Measurements from ENCODE around the gene C1QL2. TPM values are rescaled to one million over a fixed set of nuclear protein-coding genes. Genes with fewer than 3 reads are reported as not detected.

The C1QL2 gene
- total RNA-seq, 2 experiments from 2014 or later, result not detected

- no peaks in the 10 kb centered on the region for H3K36me3 Mint-ChIP-seq (ENCODE audit: low read depth)
- ATAC-seq, result no peak
These were observed 44.2 kb upstream of the C1QL2 start for GRCh38 chr2:119202610-119203310.

DNA sequence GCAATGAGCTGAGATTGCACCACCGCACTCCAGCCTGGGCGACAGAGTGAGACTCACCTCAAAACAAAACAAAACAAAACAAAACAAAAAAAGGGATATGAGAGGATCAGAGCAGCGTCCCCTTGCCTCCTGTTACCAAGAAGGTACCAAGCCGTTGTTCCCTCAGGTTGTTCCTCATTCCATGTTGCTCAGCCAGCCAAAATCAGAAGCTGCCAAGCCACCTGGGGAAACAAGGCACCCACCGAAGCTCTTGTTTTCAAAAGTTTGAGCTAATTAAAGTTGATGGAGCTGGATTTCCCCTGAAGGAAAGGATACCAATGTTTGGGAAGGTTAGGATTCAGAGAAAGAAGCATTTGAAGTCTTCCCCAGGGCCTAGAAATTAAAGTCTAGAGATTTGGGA lies 43.3 kb upstream of the C1QL2 start:
- H3K9me3 Mint-ChIP-seq, result no peaks in the 10 kb centered on the region
- ATAC-seq (no peak), DNase-seq (no peak)
- H3K4me1 Mint-ChIP-seq (ENCODE audit: low read depth), result no peaks in the 10 kb centered on the region
- H3K27ac Mint-ChIP-seq, result no peak overlapping the region
- ChIA-PET POLR2A (no interaction called here), CTCF (no interaction called here)
- no peaks in the 10 kb centered on the region for H3K36me3 Mint-ChIP-seq (ENCODE audit: low read depth)
- no peak for TF ChIP-seq CTCF (IDR thresholded peaks at IDR 0.05)
- intact Hi-C loops (cut with micrococcal nuclease), result no loop called here
- peaks cover 2% of the 10 kb centered on the region for H3K27me3 Mint-ChIP-seq
- H3K4me3 Mint-ChIP-seq, result no peak overlapping the region

More at GRCh38 chr2:119202610-119203310, 44.2 kb upstream of the C1QL2 start:
- Mint-ChIP-seq H3K4me1 (ENCODE audit: low read depth) (no peaks in the 10 kb centered on the region), H3K27me3 (peaks cover 2% of the 10 kb centered on the region), H3K27ac (no peak overlapping the region), H3K4me3 (no peak overlapping the region), H3K9me3 (no peaks in the 10 kb centered on the region)
- no peak for DNase-seq
- intact Hi-C loops (cut with micrococcal nuclease), result no loop called here
- ChIA-PET POLR2A (no interaction called here), CTCF (no interaction called here)
- TF ChIP-seq CTCF (IDR thresholded peaks at IDR 0.05), result no peak

- Mint-ChIP-seq H3K4me1 (ENCODE audit: low read depth) (no peaks in the 10 kb centered on the region), H3K4me3 (no peak overlapping the region), H3K27me3 (peaks cover 9% of the 10 kb centered on the region), H3K36me3 (ENCODE audit: low read depth) (no peaks in the 10 kb centered on the region), H3K27ac (no peak overlapping the region), H3K9me3 (no peaks in the 10 kb centered on the region)
- ATAC-seq (no peak), DNase-seq (no peak)
- POLR2A ChIA-PET, result no interaction called here
- no peak for TF ChIP-seq CTCF (IDR thresholded peaks at IDR 0.05)
- intact Hi-C loops (cut with micrococcal nuclease), result no loop called here
- CTCF ChIA-PET, result no interaction called here
These were observed 39.8 kb upstream of the C1QL2 start for GRCh38 chr2:119198240-119198840.

- intact Hi-C loops (cut with micrococcal nuclease), result no loop called here
- ATAC-seq, result no peak
- Mint-ChIP-seq H3K4me1 (ENCODE audit: low read depth) (no peaks in the 10 kb centered on the region), H3K27ac (no peak overlapping the region), H3K27me3 (peaks cover 9% of the 10 kb centered on the region), H3K36me3 (ENCODE audit: low read depth) (no peaks in the 10 kb centered on the region), H3K4me3 (no peak overlapping the region), H3K9me3 (no peaks in the 10 kb centered on the region)
- ChIA-PET CTCF (interaction anchor here (0.6 kb wide), 1 partner anchor 197 kb away, joined by 3 read pairs; no protein-coding TSS in a partner anchor), POLR2A (no interaction called here)
- no peak for DNase-seq
- TF ChIP-seq CTCF (IDR thresholded peaks at IDR 0.05), result no peak
These were observed 39.1 kb upstream of the C1QL2 start for GRCh38 chr2:119197529-119198239.

DNA sequence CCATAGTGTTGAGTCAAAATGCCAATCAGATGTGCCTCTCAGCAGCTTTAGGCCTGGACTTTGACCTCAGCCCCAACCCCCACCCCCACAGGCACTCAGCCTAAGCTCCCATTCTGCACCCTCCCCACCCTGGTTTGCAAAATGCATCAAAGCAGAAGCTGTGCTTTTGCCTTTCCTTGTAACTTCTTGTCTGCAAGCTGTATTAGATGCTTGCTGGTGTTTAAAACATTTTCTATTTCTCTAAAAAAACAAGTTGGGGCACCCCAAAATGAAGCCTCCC lies 38.5 kb upstream of the C1QL2 start:
- H3K36me3 Mint-ChIP-seq (ENCODE audit: low read depth), result no peaks in the 10 kb centered on the region
- H3K9me3 Mint-ChIP-seq, result no peaks in the 10 kb centered on the region
- ChIA-PET CTCF (no interaction called here), POLR2A (no interaction called here)
- DNase-seq, result no peak
- no peak overlapping the region for H3K4me3 Mint-ChIP-seq
- H3K4me1 Mint-ChIP-seq (ENCODE audit: low read depth), result no peaks in the 10 kb centered on the region
- H3K27me3 Mint-ChIP-seq, result peaks cover 9% of the 10 kb centered on the region
- intact Hi-C loops (cut with micrococcal nuclease), result no loop called here
- ATAC-seq, result no peak
- no peak for TF ChIP-seq CTCF (IDR thresholded peaks at IDR 0.05)
- H3K27ac Mint-ChIP-seq, result no peak overlapping the region
